ENCODE results near the gene COL23A1. TPM values are rescaled to one million over a fixed set of nuclear protein-coding genes. Genes with fewer than 3 reads are reported as not detected.

Gene COL23A1
- total and polyA plus RNA-seq, 2 of the 8 experiments (the other 6 are each of a cell fraction or from before 2014, with no cell fraction given), result 3.1 to 4.7 TPM

DNA sequence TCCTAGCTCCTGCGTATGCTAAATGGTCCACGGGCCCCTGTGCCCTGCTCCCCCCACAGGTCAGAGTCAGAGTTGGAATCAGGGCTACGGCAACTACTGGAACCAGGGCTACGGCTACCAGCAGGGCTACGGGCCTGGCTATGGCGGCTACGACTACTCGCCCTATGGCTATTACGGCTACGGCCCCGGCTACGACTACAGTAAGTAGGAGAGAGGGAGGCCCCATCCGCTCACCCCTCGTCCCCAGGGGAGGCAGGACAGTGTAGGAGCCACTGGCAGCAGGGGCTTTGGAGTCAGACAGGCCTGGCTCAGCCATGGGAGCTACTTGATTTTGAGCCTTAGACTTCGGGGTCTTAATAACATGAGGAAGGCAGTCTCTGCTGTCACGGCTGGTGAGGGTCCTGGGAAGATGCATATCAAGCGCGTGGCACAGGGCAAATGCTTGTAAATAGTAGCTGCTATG, 380.1 kb downstream of the COL23A1 start:
- Histone ChIP-seq H2BK20ac (ENCODE audit: low read length) (no peak overlapping the region), H3K79me2 (ENCODE audit: control insufficient read depth in 1 of 2, insufficient read depth in 2 of 2, low read length in 2 of 2) (peaks cover 20 to 41% of the 10 kb centered on the region in 2 experiments), H3K23me2 (ENCODE audit: low read depth, low read length) (peaks cover 2% of the 10 kb centered on the region), H3K27me3 (replicated peaks in 1 of 4; ENCODE audit: control insufficient read depth in 3 of 4, extremely low read depth in 1 of 4, insufficient read depth in 3 of 4, low read length in 3 of 4) (no peaks in the 10 kb centered on the region), H4K20me1 (replicated peaks in 1 of 2; ENCODE audit: control insufficient read depth in 1 of 2, insufficient read depth in 2 of 2, low read length in 2 of 2) (peaks cover 57 to 62% of the 10 kb centered on the region in 2 experiments), H2AFZ (ENCODE audit: low read length) (no peak overlapping the region), H3K36me3 (ENCODE audit: control insufficient read depth in 2 of 4, insufficient read depth in 4 of 4, low read length in 3 of 4) (peaks cover 57 to 97% (median 75%) of the 10 kb centered on the region in 4 experiments), H3K4me1 (replicated peaks in 1 of 4; ENCODE audit: control insufficient read depth in 3 of 4, insufficient read depth in 4 of 4, low read length in 3 of 4) (peaks cover 0 to 10% (median 4%) of the 10 kb centered on the region in 4 experiments; a peak in 6 of 7 replicates), H3K4me2 (ENCODE audit: insufficient read depth in 1 of 2, low read depth in 2 of 2, low read length in 2 of 2) (no peak overlapping the region), H3K79me1 (ENCODE audit: low read depth, low read length) (peaks cover 22% of the 10 kb centered on the region), H4K5ac (ENCODE audit: insufficient read length, low read depth, low read length) (no peak overlapping the region), H3K27ac (ENCODE audit: low read depth, low read length) (no peak overlapping the region), H3K9me3 (ENCODE audit: insufficient read depth in 2 of 2, low read depth in 1 of 2, low read length in 1 of 2) (no peaks in the 10 kb centered on the region), H3K18ac (ENCODE audit: extremely low read depth, low read length) (no peak overlapping the region), H3K4ac (replicated peaks; ENCODE audit: insufficient read length, low read depth, low read length) (no peak overlapping the region), H3K56ac (replicated peaks; ENCODE audit: insufficient read length, low read depth, low read length) (no peak overlapping the region), H3K9ac (replicated peaks in 1 of 4; ENCODE audit: extremely low read depth in 1 of 4, low read depth in 3 of 4, low read length in 3 of 4) (no peak overlapping the region), H3K4me3 (ENCODE audit: extremely low read depth in 1 of 4, insufficient read depth in 2 of 4, low read depth in 3 of 4, low read length in 4 of 4) (no peak overlapping the region), H2BK12ac (ENCODE audit: low read depth, low read length) (no peak overlapping the region), H2AK5ac (ENCODE audit: low read depth, low read length) (no peak overlapping the region), H2BK5ac (ENCODE audit: low read depth, low read length) (no peak overlapping the region), H4K91ac (replicated peaks; ENCODE audit: insufficient read length, low read length) (no peak overlapping the region), H2BK15ac (ENCODE audit: low read length) (no peak overlapping the region), H3K14ac (ENCODE audit: insufficient read length) (no peak overlapping the region), H4K8ac (ENCODE audit: extremely low read depth, insufficient read depth, low read length) (peak overlapping the region; percentile 11), H2BK120ac (replicated peaks; ENCODE audit: low read depth, low read length) (no peak overlapping the region), H3K23ac (ENCODE audit: insufficient read length) (no peak overlapping the region)
- ChIA-PET POLR2A (ENCODE audit: partially characterized antibody) (interaction anchor here (0.5 to 31.3 kb wide), 12 partner anchors 8 to 240 kb away, joined by 3 to 985 read pairs (median 4); partner anchors contain the start of genes GMCL2, NHP2 and PHYKPL), CTCF (ENCODE audit: partially characterized antibody) (interaction anchor here (1.0 to 1.4 kb wide), 5 partner anchors 13 to 63 kb away, joined by 3 to 4 read pairs (median 4); no protein-coding TSS in a partner anchor)
- WGBS, 2 experiments (ENCODE audit: extremely low coverage in 1 of 2, insufficient coverage in 1 of 2, insufficient read length in 1 of 2, insufficient replicate concordance in 2 of 2, low coverage in 1 of 2, low lambda C conversion rate in 2 of 2, missing lambda C conversion rate in 1 of 2), result 92% methylated on average over 17 of the region's 18 CpGs; no CpG with 5 or more reads in 1 of the 2 experiments
- DNase-seq (ENCODE audit: low read depth in 1 of 2, low spot score in 2 of 2), result no peak
- FAIRE-seq, result no peak
- TF ChIP-seq TEAD4 (IDR thresholded peaks at IDR 0.05; ENCODE audit: low read depth, low read length) (no peak), POLR2AphosphoS5 (IDR thresholded peaks at IDR 0.05; ENCODE audit: low read depth, low read length) (peak; percentile 61; the same call in 1 of the 2 replicates), CHD2 (IDR thresholded peaks at IDR 0.05; ENCODE audit: low read length) (no peak), POLR2A (IDR thresholded peaks at IDR 0.05; ENCODE audit: control extremely low read depth in 1 of 2, low read depth in 2 of 2, low read length in 2 of 2) (peak in 1 of 2 experiments; percentile 57; a peak in 2 of 3 replicates)

Data from H1 (cell line).